T-helper 1 cell (primary cell): ENCODE data around the gene XAF1.
A peak's percentile ranks its signal among the peaks of the same experiment; 100 is the strongest.
"Not testable (repeated sequence)": the region's sequence is repeated elsewhere in the genome, so short reads cannot be mapped to it uniquely, and the experiment has no call there.

Experiments
- DNase-seq, 5 donors: peaks; one replicate each; pipeline ENCODE4 v3.0.0-alpha.2; 2012 to 2020
- total RNA-seq, 4 donors: gene quantifications; one replicate each; lab custom pipeline; 2026; lab: John Stamatoyannopoulos, UW

Gene XAF1, protein sequence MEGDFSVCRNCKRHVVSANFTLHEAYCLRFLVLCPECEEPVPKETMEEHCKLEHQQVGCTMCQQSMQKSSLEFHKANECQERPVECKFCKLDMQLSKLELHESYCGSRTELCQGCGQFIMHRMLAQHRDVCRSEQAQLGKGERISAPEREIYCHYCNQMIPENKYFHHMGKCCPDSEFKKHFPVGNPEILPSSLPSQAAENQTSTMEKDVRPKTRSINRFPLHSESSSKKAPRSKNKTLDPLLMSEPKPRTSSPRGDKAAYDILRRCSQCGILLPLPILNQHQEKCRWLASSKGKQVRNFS
- total RNA-seq: 74.2 to 143 (median 126) reads per million in 4 donors

DNA sequence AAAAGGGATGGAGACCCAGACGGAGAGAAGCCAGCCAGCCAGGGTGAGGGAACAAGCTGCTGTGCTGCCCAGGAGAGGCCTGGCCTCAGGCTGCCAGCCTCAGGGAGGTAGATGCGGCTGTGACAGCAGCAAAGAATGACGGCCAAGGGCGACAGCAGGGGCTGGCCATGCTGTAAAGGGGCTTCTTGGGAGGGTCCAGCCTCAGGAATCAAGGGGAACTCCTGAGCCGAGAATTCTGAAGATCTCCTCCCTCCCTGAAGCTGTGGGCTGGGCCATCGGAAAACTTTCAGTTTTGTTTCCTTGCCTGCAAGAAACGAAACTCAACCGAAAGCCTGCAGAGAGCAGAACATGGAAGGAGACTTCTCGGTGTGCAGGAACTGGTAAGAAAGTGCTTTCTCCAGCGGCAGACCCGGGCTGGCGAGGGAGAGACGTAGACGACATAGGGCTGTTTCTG is at the start of gene XAF1:
TSS of gene XAF1 (plus strand) at position 316 of the 454 bp plus-strand sequence. CDS start at position 349, 33 bp downstream.
- peak in 4 of 5 donors; percentile 20 to 71 (median 28) for DNase-seq

DNA sequence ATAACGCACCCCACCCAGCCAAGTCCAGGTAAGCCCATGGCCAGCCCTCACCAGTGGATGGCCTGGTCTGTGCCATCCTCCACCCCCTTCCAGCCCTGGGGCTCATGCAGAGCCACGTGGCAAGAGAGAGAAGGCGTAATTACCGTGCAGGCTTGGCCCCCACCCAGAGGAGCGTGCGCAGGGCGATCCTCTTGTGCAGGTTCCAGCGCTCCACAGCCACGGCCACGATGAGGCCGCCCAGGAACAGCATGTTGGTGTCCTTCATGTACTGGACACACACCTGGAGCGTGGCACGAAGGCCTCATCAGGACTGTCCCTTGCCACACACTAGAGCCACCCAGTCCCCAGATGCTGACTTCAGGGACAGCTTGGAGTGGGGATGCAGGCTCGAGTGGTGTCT is 49.3 kb upstream of the XAF1 start:
- DNase-seq: no peak

DNA sequence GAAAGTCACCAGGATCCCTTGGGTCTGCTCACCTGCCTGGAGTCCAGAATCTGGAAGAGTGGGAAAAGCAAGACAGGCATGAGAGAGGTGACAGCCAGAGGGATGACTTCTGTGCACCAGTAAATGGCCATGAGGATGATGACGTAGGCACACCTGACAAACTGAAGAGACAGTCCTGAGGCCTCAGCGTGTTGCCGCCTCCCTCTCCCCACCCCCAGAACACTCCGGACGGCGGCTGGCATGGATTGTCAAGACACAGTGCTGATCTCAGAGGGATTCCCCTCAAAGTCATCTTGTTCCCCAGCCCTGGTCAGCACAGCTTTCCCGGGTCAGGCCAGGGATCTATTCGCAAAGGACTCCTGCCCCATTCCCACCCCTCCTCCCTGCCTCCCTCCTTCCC is 48.9 kb upstream of the XAF1 start:
- no peak for DNase-seq

DNA sequence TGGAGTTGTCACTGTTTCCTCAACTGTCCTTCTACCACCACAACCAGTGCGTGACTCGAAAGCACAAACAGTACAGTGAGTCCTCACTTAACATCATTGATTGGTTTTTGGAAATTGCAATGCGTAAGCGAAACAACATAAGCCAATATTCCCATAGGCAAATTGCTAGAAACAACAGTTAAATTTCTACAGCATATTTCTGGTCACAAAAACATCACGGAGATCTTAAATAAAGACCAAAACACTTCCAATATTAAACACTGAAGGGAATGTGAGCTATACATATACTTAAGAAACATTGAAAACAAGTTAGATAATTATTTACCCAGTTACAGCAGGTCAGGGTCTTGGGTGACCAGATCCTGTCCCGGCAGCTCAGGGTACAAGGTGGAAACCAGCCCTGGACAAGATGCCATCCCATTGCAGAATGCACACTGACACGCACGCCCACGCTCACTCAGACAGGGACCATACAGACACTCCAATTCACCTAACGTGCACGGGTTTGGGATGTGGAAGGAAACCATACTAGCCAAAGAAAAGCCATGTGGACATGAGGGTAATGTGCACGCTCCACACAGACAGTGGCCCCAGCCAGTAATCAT is 47.4 kb upstream of the XAF1 start:
- DNase-seq: no peak

DNA sequence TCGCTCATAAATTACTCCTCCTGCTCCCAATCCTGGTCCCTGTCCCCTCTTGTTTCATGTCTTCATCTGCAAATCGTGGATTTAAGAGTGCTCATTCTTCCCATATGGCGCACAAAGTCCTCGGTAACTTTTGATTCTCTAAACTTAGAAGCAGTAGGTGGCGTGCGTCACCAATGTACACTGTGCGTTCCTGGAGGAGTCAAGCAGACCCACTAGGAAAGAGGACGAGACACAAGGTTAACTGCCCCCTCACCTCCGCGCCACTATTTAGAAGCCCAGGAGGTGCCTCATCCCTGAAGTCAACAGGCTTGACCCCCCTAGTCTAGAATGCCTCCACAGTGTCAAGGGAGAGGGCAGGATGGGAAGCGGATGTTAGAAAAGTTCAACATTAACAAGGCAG is 45.5 kb upstream of the XAF1 start:
- no peak for DNase-seq

DNA sequence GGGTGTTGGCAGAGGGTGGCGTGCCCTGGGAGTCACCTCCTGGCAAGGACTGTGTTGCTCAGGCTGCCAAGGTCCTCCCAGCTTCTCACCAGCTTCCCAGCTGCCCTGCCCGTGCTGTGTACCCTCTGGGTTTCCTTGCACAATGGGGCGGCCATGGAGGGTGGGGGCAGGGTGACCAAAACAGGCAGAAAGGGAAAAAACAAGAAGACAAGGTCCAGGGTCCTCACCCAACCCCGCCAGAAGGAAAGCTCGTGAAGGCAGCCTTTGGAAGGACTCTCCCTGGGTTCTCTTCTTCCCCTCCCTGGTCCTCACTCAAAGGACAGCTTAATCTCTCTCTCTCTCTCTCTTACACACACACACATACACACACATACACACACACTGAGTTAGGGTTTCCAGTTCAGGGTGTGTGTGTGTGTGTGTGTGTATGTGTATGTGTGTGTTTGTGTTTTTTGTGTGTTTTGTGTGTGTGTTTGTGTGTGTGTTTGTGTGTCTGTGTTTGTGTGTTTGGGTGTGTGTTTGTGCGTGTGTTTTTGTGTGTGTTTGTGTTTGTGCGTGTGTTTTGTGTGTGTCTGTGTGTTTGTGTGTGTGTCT is 44.7 kb upstream of the XAF1 start:
- DNase-seq: no peak

DNA sequence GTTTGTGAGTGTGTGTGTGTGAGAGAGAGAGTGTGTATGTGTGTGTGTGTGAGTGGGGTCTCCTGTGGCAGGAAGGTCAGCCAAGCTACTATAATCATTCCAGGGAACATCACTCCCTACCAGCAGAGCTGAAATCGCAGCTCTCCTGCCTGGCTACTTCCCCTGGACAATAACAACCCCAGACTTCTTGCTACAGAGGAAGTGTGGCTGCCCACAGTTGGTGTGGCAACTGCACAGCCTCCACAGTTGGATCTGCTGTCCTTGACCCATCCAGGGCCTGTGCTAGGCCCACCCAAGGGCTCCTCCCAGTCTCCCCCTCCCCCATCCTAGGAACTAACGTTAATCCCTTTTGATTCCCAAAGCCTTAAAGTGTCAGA is 44.2 kb upstream of the XAF1 start:
- no peak for DNase-seq

DNA sequence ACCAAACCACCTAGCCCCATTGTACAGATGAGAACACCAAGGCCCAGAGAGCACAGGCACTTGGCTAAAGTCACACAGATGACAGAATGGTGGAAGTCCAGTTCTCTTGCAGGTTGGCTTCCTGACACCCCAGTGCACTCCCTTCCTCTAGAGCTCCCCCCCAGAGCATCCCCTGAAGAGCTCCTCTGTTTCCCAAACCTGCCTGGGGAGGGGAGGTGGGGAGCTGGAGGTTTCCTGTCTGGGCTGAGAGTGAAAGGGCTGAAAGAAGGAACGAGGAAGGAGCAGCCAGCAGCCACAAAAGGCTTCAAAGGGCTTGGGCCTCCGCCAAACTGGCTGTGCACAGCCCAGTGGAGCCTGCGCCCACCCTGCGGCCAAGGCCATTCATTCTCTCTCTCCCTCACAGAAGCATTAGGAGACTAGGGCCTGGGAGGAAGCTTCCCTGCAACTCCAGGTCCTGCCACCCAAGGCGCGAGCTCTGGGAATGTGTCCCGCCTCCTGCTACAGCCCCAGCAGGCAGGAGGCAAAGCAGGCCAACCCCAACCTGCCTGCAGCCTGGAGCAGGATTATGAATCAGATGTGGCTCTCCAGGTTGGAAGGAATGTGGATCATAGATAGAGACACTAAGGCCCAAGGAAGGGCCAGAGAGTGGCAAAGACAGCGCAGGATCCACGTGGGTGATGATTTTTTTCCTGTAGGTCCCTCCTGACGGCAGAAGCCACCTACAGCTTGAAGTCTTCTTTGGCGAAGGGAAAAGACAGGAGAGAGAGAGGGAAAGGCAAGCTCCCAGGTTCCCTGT is 43.6 kb upstream of the XAF1 start:
- DNase-seq: no peak

DNA sequence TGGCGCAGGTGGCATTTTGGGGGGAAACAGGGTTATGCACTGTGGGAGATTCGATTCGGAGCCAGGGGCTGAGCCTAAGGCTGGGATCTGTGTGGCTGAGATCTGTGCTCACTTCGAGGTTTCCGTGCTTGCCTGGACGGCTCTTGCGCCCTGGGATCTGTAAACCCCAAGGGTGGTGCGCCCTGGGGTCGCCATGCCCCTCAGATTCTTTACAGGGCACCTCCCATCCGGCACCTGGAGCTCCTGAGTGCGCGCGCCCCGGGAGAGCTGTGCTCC is 43.1 kb upstream of the XAF1 start:
- DNase-seq: no peak

DNA sequence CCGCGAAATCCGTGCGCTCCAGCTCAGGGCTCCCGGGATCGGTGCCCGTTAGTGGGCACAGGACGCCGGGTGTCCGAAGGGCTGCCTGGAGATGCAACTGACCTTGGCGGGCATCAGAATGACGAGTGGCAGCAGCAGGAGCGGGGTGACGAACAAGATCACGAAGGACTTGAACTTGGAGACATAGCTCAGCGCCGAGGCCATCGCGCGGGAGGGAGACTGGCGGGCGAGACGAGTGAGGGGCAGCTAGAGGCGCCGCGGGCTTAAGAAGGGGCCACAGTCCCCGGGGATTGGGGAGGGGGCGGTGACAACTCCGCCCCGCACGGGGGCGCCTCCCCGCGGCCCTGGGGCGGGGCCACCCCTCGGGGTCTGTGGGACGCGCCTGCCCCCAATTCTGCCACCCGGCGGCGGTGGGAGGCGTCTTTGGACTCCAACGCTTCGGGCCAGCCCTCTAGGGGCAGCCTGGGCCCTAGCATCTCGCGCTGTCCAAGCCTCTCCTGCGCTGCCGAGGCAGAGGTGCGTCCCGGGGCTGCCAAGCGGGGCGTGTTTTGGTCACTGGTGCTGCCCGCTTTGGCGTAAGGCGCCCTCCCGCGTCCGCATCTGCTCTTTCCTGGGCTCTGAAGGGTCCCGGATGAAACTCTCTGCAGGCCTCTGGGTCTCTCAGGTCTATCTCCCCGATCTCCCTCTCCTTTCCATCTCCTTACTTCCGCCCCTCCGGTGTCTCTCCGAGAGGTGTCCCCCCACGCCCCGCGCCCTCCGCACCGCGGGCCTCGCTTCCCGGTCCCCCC is 42.5 kb upstream of the XAF1 start, which contains the start of gene SLC13A5:
TSS of gene SLC13A5 (minus strand) at position 240 of the 788 bp plus-strand sequence. CDS start at position 204, 36 bp downstream.
- no peak for DNase-seq

DNA sequence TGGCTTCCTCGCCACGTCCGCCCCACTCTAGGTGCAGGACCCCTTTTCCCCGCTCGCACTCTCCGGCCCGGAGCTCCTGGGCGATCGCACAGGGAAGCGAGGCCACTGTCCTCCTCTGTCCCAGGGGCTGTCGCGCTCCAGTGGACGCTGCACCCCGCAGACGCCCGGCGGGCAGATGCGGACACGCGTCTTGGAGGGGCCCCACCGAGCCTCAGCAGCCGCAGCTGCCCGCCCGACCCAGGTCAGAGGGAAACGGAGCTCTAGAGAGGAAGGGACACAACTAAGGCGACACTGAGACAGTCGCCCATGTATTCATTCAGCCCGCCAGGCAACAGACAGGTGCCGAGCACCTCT is 42.0 kb upstream of the XAF1 start:
- DNase-seq: no peak

DNA sequence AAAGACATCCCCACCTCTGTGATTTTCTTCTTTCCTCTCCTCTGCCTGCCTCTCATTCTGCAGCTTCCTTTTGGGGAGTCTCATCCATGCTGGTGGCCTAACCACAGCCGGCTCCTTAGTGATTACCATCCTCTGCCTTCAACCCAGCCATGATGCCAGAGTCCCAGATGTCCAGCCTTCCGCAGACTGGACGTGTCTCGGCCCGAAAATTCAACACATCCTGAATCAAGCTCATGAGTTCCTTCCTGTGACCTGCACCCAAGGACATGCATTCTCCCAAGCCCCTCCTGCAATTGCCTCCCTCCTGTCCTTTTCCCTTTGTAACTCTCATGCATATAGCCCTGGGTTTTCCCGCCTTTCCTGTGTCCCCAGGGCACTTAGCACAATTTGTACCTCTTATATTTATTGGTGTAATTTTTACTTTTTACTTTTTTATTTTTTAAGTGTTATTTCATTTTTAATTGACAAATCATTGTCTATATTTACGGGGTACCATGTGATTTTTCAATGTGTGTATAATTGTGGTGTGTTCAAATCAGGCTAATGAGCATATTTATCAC is 41.5 kb upstream of the XAF1 start:
- no peak for DNase-seq

DNA sequence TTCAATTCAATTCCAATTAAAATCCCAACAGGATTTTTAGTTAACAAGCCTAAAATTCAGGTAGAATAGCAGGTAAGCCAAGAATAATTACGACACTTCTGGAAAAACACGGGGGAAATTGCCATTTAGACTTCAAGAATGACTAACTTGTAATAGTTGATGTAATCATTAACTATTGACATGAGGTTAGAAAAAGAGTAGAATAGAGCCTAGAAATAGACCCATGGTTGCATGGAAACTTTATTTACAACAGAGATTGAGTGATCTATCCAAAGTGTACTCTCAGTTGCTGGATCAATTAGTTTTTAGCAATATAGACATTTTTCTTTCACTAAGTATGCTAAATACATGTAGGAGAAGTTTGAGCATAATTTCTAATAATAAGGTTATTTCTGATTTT is 39.1 kb upstream of the XAF1 start:
- no peak for DNase-seq

DNA sequence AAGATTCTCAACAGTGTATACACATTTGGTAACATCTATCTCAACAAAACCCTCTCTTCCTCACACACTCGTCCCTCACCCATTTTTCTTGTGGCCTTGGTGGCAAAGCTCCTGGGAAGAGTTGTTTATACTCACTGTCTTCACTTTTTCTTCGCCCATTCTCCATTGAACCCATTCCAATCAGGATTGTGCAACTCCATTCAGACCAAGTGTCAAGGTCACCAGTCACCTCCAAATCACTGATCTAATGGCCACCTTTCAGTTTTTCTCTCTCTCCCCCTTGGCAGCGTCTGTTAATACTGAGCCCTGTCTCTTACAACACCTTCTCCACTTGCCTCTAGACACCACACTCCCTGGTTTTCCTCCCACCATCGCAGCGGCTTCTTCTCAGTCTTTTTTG is 34.1 kb upstream of the XAF1 start:
- DNase-seq: no peak

DNA sequence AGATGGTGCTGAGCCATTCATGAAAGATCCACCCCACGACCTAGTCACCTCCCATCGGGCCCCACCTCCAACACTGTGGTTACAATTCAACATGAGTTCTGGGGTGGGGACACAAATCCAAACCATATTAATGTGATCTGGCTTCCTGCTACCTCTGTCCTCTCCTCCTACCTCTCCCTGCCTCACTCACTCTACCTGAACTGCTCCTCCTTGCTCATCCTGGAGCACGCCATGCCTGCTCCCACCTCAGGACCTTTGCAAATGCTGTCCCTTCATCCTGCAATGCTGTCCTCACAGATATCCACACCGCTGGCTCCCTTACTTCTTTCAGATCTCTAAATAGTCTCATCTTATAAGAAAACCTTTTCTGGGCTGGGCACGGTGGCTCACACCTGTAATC is 31.8 kb upstream of the XAF1 start:
- DNase-seq: no peak

DNA sequence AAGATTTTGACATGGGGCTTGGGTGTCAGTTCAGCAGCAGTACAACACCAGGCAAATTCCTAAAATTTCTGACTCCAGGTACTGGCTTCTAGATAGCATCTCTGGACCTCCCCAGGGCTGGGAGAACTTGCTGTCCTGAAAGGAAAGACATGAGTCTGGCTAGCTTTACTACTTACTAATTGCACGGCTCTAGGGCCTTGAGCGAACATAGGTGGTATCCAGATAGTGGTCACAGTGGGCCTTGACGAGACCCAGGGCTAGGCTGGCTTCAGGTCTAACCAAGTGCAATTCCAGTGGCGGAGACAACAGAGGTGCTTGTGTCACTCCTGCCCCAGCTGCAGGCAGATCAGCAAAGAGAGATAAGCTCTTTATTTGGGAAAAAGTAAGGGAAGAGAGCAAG is 26.3 kb upstream of the XAF1 start:
- no peak for DNase-seq

DNA sequence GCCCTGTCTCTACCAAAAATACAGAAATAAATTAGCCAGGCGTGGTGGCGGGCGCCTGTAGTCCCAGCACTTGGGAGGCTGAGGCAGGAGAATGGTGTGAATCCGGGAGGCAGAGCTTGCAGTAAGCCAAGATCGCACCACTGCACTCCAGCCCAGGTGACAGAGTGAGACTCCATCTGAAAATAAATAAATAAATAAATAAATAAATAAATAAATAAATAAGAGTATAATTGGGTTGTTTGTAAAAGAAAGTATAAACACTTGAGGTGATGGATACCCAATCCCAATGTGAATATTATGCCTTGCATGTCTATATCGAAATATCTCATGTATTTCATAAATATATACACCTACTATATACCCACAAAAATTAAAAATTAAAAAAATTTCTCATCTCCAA is 9.2 kb upstream of the XAF1 start:
- not testable (repeated sequence) for DNase-seq

DNA sequence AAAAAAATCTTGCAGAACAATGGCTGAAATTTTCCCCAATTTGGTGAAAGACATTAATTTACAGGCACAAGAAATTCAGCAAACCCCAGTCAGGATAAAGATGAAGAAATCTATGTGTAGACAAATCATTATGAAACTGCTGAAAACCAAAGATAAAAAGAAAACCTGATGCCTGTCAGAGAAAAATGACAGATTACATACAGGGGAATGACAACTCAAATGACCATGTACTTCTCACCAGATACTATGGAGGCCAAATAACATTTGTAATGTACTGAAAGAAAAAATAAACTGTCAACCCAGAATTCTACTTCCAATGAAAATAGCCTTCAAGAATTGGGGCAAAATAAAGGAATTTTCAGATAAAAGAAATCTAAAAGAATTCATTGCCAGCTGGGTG is 7.2 kb upstream of the XAF1 start:
- no peak for DNase-seq

DNA sequence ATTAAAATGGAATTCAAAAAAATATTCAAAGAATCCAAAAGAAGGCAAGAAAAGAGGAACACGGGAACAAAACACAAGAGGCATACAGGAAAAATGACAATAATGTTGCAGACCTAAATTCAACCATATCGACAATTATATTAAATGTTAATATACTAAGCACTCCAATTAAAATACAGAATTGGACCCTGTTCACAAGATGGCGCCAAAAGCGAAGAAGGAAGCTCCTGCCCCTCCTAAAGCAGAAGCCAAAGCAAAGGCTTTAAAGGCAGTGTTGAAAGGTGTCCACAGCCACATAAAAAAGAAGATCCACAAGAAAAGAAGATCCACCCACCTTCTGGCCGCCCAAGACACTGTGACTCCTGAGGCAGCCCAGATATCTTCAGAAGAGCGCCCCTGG is 6.3 kb upstream of the XAF1 start:
- DNase-seq: no peak

DNA sequence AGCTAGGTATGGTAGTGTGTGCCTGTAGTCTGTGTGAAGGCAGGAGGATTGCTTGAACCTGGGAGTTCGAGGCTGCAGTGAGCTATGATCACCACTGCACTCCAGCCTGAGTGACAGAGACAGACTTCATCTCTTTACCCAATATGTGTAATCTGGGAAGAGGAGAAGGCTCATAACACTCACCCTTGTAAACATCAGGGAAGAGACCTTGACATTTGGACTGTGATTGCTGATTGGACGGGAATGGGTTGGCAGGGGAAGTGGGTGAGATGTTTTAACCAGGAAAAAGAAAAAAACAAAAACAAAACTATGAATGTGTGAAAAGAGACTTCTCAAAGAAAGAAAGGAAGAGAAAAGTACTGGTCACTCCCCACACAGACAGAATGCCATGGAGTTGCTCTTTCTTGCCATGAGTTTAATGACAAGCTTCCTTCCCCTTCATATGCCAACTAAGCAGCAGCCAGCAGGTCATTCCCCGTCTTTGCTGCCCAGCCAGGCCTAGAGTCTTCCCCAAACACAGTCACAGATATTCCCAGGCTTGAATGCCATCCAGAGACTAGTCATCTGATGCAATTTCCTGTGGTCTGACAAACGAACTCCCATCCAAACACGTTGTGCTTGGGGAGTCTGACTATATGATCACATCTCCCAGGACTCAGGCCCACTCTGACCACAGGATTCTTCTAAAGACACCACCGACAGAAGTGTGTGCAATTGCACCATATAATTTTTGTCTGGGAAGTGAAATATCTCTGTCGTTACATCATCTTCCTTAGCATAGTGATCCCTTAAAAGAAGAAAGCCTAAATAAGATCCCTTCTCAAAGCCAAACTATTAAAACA is 3.6 kb upstream of the XAF1 start:
- no peak for DNase-seq

DNA sequence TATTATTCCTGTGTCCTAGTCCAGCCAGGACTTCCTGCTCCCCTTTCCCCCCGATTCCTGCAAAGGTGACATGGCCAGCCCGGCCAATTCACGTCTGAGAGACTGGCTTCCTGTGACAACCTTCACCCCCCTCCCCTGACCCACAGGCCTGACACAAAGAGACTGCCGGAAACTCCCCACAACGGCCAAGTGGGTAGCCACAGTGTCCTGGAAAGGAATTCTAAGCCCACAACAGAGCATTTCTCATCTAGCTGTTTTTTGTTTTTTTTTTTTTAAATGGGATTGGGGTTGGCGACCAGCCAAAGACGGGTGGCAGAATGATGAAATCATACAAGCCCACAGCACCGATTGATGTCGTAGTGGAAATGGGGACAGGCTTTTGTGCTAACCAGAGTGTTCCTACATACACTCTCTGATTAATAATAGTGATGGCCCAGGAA is 2.8 kb upstream of the XAF1 start:
- peak in 4 of 5 donors; percentile 21 to 69 (median 44) for DNase-seq
